SU-DHL-6 (cell line): ENCODE data around the gene FAM170B.

Experiments used
- H2AFZ ChIP-seq: fragments of 200-600 bp; sonication (generic); 2 replicates; pipeline ENCODE4 v1.6.1; 2014; ENCODE audit warnings: low read depth, mild to moderate bottlenecking, moderate library complexity, mixed read lengths, antibody characterized with exemption, low read length; ENCODE audit not compliant: severe bottlenecking
- H3F3A ChIP-seq: fragments of 200-600 bp; shearing (Covaris generic); 2 replicates; pipeline ENCODE4 v1.6.0; 2016; ENCODE audit warnings: antibody characterized with exemption, mild to moderate bottlenecking; ENCODE audit not compliant: insufficient read depth
- H3K27ac ChIP-seq: fragments of 200-600 bp; sonication (generic); 2 replicates; pipeline ENCODE4 v1.5.1; 2016; ENCODE audit warnings: low read depth, mild to moderate bottlenecking, low read length, moderate library complexity, mixed read lengths
- H3K27me3 ChIP-seq: fragments of 200-600 bp; sonication (generic), shearing (Covaris generic); 2 replicates; pipeline ENCODE4 v1.6.0; 2014; ENCODE audit warnings: mild to moderate bottlenecking, low read length
- H3K36me3 ChIP-seq: fragments of 200-600 bp; sonication (generic); 2 replicates; pipeline ENCODE4 v1.6.1; 2014; ENCODE audit warnings: mild to moderate bottlenecking, low read length, mixed read lengths
- H3K4me2 ChIP-seq: fragments of 300-600, 200-600 bp; shearing (Covaris generic), sonication (generic); 2 replicates; pipeline ENCODE4 v1.6.0; 2014; ENCODE audit warnings: low read length, low read depth, mild to moderate bottlenecking; ENCODE audit not compliant: poor library complexity, severe bottlenecking
- H3K4me3 ChIP-seq: fragments of 200-600 bp; sonication (generic); 2 replicates; pipeline ENCODE4 v1.5.1; 2014; ENCODE audit warnings: antibody characterized with exemption, low read length, mild to moderate bottlenecking, mixed read lengths; ENCODE audit not compliant: insufficient read depth, poor library complexity, severe bottlenecking
- H3K79me2 ChIP-seq: fragments of 200-600 bp; sonication (generic); 2 replicates; pipeline ENCODE4 v1.6.1; 2014; ENCODE audit warnings: mild to moderate bottlenecking, low read length, moderate library complexity; ENCODE audit not compliant: insufficient read depth
- H3K9ac ChIP-seq: fragments of 200-600 bp; sonication (generic); 2 replicates; pipeline ENCODE4 v1.7.0; 2014; ENCODE audit warnings: mild to moderate bottlenecking, low read length
- H3K9me2 ChIP-seq: fragments of 200-600 bp; sonication (generic); replicated peaks from 2 replicates; pipeline ENCODE4 v1.6.1; 2014; ENCODE audit warnings: low read length; ENCODE audit not compliant: insufficient read depth
- H3K9me3 ChIP-seq: fragments of 200-600 bp; sonication (generic); 2 replicates; pipeline ENCODE4 v1.6.1; 2014; ENCODE audit warnings: low read length, mixed read lengths; ENCODE audit not compliant: insufficient read depth
- H4K20me1 ChIP-seq: fragments of 200-600 bp; sonication (generic); 2 replicates; pipeline ENCODE4 v1.6.1; 2014; ENCODE audit warnings: low read depth, mild to moderate bottlenecking, antibody characterized with exemption, low read length, moderate library complexity, mixed read lengths
- CTCF ChIP-seq: fragments of 200-600 bp; sonication (generic); IDR thresholded peaks from one replicate; pipeline ENCODE4 v1.5.1; 2017; ENCODE audit warnings: antibody characterized with exemption, mild to moderate bottlenecking, low read length, moderate library complexity; ENCODE audit not compliant: insufficient read depth, poor library complexity, severe bottlenecking
- EZH2phosphoT487 ChIP-seq: fragments of 200-600 bp; sonication (generic), shearing (Covaris generic); conservative IDR thresholded peaks from 2 replicates; pipeline ENCODE4 v1.6.1; 2018; ENCODE audit warnings: mild to moderate bottlenecking, antibody characterized with exemption, low read length, moderate library complexity, mixed read lengths

FAM170B gene

GRCh38 chr10:49179699-49180443 is 46.0 kb upstream of the FAM170B start:
- H3K27ac ChIP-seq = no peak overlapping the region
- H4K20me1 ChIP-seq = no peaks in the 10 kb centered on the region
- no peaks in the 10 kb centered on the region for H3F3A ChIP-seq
- no peak overlapping the region for H3K9ac ChIP-seq
- no peak overlapping the region for H3K4me3 ChIP-seq
- H3K9me3 ChIP-seq = no peaks in the 10 kb centered on the region
- H3K79me2 ChIP-seq = no peaks in the 10 kb centered on the region
- H3K27me3 ChIP-seq = no peaks in the 10 kb centered on the region
- H3K4me2 ChIP-seq = no peak overlapping the region
- H3K9me2 ChIP-seq = no peaks in the 10 kb centered on the region
- H3K36me3 ChIP-seq = no peaks in the 10 kb centered on the region
- H2AFZ ChIP-seq = no peak overlapping the region
- no peak for TF ChIP-seq EZH2phosphoT487
- no peak for TF ChIP-seq CTCF

GRCh38 chr10:49178489-49179471 is 45.0 kb upstream of the FAM170B start:
- H3K4me2 ChIP-seq = no peak overlapping the region
- no peaks in the 10 kb centered on the region for H3K79me2 ChIP-seq

More at GRCh38 chr10:49178489-49179471, 45.0 kb upstream of the FAM170B start:
- TF ChIP-seq EZH2phosphoT487 (no peak), CTCF (no peak)
- H3K9me3 ChIP-seq = no peaks in the 10 kb centered on the region
- H4K20me1 ChIP-seq = no peaks in the 10 kb centered on the region
- H3K9ac ChIP-seq = no peak overlapping the region
- no peaks in the 10 kb centered on the region for H3K9me2 ChIP-seq
- H2AFZ ChIP-seq = no peak overlapping the region
- no peaks in the 10 kb centered on the region for H3K27me3 ChIP-seq
- H3K4me3 ChIP-seq = no peak overlapping the region
- H3F3A ChIP-seq = no peaks in the 10 kb centered on the region
- H3K27ac ChIP-seq = no peak overlapping the region
- H3K36me3 ChIP-seq = no peaks in the 10 kb centered on the region
